ENCODE measurements around the gene PFKM.
"Not testable (repeated sequence)": the region's sequence is repeated elsewhere in the genome, so short reads cannot be mapped to it uniquely, and the experiment has no call there.

PFKM gene

DNA sequence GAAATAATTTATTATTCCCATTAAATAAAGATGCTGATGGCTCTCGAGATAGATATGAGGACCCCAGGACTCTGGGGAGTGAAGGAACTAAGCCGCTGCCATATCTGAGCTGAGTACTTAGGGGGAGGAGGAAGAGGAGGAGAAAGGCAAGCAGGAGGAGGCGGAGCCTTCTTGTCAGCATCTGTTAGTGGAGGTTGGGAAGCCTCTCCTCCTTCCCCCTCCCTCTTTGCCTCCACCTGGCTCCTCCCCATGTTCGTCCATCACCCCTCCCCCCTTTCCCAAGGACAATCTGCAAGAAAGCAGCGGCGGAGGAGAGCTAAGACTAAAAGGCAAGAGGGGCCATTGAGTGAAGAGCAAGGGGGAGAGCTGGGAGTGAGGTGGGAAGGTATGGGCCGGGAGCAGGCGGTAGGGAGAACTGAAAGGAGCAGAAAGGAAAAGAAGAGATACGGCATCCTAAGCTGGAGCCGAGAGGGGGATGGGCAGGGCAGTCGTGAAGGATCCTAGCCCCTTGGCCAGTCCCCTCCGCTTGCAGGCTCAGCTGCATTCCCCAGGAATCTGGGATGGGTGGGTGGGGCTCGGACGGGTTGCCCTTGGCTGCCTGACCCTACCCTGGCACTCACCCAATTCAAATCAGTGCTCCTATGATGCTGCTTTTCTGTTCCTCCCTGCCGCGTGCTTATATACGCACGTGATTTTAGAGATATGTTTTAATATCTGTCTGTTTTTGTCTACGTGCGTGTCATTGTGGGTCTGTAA, at the start of gene PFKM:
Gene PFKM (plus strand): TSS at position 287 of the 756 bp plus-strand sequence. CDS start 3,411 bp downstream, outside the sequence.
- DNase-seq = peak; percentile 34

DNA sequence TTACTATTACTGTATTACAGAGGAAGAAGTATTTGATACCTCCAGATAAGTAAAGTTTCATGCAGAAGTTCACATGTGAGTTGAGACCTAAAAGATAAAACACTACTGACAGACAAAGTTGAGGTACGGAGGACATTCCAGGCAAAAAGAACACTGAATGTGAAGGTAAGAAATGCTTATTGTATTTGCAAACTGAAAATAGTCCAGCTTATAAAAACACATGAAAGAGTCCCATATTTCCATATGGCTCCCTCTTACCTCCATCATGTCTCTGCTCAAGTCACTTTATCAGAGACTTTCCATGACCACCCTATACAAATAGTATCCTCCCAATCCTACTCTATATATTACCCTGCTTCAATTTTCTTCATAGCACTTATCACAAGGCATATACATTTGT, 49.1 kb upstream of the PFKM start:
- no peak for DNase-seq

DNA sequence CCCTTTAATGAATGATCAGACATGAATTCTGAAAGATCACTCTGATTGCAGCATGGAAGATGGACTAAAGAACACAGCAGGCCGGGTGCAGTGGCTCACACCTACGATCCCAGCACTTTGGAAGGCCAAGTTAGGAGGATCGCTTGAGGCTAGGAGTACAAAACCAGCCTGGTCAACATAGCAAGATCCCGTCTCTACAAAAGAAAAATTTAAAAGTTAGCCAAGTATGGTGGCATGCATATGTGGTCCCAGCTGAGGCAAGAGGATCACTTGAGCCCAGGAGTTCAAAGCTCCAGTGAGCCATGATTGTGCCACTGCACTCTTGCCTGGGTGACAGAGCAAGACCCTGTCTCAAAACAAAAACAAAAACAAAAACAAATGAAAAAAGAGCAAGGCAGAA, 48.4 kb upstream of the PFKM start:
- no peak for DNase-seq

DNA sequence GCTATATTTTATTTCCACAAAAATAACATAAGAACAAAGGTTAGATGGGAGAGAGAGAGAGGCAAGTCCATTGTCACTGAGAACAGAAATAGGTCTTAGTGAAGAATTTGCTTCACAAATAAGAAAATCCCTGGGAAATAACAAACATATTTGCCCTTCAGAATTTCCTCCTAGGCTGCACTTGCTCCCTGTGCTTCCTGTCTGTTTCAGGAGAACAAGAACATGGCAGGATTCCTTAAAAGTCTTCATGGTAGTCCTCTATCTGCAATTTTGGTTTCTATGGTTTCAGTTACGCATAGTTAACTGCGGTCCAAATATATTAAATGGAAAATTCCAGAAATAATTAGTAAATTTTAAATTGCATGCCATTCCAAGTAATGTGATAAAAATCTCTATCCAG, 47.4 kb upstream of the PFKM start:
- no peak for DNase-seq

DNA sequence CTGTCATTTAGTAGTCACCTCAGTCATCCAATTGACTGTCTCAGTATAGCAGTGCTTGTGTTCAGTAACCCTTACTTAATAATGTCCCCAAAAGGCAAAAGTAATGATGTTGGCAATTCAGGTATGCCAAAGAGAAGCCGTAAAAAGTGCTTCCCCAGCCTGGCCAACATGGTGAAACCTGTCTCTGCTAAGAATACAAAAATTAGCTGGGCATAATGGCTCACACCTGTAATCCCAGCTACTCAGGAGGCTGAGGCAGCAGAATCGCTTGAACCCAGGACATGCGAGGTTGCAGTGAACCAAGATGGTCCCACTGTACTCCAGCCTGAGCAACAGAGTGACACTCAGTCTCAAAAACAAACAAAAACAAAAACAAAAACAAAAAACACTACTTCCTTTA, 46.9 kb upstream of the PFKM start:
- no peak for DNase-seq

DNA sequence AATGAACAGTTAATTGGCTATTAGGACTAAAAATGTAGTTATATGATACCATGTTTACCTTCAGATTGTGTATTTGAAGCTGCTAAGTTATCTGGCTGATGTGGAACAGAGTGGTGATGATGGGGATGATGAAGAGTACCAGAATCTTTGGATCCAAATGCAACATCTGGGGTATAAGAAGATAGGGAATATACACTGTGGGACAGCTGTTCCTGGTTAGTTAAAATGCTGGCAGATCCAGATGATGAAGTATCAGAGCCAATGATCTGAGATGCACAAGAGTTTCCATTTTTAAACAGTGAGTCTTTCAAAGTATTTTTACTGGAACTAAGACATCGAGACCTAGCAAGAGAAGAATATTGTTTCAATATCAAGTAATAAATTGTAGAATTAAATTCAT, 44.9 kb upstream of the PFKM start:
- DNase-seq = no peak

DNA sequence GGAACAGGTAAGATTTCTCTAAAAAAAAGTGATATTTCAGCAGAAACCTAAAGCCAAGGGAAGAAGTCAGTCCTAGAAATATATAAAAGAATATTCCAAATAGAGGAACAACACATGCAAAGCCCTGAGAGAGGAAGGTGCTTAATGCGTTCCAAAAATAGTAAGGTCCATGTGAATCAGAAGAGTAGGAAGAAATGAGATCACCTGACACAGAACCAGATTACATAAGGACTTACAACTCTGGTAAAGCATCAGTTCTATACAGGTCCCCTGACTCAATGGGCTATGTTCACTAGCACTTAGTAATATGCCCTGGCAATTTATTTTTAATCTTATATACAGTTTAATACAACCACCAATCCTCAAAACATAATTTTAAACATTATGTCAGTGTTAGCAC, 43.3 kb upstream of the PFKM start:
- DNase-seq = no peak

DNA sequence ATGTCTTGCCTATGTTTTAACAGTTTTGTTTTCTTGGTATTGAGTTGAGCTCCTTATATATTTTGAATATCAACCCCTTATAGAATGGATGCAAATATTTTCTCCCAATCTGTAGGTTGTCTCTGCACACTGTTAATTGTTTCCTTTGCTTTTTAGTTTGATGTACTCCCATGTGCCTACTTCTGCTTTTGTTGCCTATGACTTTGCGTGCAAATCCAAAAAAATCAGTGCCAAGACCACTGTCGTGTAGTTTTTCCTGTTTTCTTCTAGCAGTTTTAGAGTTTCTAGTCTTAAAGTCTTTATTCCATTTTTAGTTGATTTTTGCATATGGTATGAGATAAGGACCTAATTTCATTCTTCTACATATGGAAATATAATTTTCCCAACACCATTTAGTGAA, 42.1 kb upstream of the PFKM start:
- DNase-seq = no peak

DNA sequence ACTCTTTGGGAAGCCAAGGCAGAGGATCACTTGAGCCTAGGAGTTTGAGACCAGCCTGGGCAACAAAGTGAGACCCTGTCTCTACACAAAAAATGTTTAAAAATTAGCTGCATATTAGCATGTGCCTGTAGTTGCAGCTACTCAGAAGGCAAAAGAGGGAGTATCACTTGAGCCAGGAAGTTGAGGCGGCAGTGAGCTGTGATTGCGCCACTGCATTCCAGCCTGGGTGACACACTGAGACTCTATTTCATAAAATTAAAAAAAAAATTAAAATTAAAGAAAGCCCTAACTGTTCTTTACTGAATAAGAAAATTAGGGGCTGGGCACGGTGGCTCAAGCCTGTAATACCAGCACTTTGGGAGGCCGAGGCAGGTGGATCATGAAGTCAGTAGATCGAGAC, 40.3 kb upstream of the PFKM start:
- no peak for DNase-seq

DNA sequence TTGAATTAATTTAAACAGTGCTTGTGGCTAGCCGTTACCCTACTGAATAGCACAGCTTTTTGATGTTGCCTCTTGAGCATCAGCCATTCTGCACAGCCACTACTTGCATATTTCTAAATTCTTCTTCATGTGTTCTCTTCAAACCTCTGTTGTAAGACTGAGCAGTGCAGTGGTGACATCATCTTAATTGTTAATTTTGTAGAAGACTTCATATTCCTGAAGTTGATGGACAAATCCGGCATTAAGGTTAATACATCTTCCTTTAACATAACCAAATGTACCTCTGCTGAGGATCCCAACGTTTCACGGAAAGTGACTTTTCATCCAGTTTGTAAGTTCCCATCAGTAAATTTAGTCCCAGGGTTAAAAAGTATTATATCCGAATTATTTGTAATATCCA, 38.9 kb upstream of the PFKM start:
- DNase-seq = no peak

DNA sequence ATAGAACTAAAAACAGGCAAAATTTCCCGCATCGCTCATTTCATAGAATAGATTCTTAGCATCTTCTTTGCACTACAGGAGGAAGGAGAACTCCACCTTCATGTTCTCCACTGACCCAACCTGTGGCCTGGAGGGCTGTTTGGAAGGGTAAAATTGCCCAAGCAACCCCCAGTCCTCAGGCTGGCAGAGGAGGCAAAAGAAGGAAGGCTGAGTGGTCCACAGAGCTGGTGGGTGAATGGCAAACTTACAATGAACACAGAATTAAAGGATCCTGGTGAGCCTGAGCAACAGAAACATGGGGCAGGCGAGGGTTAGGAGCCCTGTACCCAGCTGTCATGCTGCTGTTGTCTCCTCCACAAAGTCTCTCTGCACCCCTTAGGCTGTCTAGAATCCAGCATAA, 38.3 kb upstream of the PFKM start:
- no peak for DNase-seq

DNA sequence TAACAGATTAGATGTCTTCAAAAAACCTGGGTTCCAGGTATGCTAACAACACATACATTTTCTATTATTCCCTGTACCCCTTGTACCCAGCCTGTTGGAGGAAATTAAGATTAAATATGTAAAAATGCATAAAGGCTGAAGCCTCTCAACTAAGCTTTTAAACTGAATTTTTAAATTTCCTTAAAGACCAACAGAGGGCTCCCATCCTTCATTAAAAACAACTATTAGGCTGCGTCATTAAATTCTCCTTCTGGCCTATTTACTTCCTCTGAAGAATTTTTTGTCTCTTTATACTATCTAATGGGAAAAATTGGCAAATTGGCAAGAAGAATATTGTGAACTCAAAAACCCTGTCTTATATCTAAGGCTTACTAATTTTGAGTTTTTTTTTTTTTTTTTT, 35.1 kb upstream of the PFKM start:
- DNase-seq = no peak

DNA sequence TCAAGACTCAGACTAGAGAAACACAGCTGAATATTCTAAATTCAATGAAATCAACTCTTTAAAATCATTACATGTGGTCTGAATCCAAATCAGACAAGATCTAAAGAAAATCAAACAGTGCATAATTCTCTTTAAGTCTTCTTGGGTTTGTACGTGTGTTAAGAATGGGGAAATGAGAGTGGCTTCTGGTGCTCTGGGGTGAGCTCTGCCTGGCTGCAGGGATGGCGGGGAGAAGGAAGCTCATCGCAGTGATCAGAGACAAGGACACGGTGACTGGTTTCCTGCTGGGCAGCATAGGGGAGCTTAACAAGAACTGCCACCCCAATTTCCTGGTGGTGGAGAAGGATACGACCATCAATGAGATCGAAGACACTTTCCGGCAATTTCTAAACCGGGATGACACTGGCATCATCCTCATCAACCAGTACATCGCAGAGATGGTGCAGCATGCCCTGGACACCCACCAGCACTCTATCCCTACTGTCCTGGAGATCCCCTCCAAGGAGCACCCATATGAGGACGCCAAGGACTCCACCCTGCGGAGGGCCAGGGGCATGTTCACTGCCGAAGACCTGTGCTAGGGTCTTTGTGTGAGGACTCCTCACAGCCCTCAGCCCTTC, 34.2 kb upstream of the PFKM start:
- no peak for DNase-seq

DNA sequence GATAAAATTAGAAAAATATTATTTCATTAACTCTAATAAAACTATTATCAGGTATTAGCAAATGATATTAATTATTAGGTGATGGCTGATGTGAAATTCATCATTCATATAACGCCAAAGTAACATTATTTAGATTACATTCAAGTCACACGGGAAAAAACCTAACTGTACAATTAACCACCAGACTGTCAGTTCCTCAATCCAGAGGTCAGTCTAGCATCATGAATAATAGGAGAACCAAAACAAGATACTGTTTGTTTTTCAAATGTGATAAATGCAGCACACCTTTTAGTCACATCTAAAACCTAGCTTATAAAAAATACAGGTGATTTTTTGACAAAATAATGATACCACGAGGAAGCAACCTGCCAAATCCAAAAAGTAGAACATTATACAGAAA, 32.8 kb upstream of the PFKM start:
- no peak for DNase-seq

DNA sequence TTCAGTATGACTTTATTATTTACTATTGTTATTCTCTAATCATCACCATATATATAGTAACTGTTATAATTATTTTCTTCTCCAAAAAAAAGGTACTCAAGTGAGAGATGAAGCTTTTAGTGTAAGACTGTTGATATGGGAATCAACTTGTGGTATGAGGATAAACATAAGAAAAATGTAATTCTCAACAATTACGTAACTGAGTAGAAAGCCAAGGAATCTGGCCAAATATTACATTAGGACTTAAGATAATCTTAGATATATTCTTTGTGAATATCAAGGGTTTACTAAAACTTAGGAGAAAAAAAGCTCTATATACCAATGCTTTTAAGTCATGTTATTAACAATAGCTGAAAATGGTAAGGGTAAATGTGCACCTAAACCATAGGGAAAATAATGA, 26.6 kb upstream of the PFKM start:
- DNase-seq = no peak

DNA sequence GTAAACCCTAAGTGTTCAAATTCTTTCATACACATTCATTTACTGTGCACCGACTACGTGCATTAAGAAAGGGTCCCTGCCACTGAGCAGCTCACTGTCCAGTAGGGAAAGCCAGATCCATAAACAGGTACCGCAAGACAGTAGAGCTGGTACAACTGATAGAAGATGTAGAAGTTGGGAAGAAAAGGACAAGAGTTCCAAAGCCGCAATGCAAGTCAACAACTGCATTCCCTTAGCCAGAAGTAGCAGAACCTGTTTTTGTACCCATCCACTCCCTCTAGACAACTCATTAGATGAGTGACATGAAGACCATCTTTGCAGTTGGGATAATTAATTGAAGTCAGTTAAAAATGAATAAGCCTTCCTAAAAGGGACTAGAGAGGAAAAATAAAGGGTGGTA, 14.6 kb upstream of the PFKM start:
- no peak for DNase-seq

DNA sequence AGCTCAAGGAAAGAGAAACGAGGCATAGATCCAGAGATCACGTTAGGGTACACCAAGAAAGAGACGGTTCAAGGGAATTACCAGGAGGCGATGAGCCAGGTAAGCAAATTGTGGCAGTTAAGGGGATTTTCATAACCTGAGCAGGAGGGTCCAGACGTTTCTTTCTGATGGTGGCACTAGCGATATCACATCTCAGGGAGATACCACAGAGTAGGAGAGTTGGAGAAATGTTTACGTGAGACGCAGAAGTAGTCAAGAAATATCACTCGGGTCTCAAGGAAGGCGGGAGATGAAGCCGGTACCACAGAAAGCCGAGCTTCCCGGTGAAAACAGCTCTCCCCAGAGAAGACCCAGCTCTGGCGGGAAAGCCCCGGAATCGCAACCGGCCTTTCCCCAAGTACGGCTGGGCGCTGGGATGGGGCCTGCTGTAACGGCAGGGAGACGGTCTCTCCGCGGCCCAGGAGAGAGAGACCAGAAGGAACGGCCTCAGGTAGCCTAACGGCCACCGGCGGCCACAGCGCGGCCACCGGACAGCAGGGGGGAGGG, 13.8 kb upstream of the PFKM start:
- DNase-seq = no peak

DNA sequence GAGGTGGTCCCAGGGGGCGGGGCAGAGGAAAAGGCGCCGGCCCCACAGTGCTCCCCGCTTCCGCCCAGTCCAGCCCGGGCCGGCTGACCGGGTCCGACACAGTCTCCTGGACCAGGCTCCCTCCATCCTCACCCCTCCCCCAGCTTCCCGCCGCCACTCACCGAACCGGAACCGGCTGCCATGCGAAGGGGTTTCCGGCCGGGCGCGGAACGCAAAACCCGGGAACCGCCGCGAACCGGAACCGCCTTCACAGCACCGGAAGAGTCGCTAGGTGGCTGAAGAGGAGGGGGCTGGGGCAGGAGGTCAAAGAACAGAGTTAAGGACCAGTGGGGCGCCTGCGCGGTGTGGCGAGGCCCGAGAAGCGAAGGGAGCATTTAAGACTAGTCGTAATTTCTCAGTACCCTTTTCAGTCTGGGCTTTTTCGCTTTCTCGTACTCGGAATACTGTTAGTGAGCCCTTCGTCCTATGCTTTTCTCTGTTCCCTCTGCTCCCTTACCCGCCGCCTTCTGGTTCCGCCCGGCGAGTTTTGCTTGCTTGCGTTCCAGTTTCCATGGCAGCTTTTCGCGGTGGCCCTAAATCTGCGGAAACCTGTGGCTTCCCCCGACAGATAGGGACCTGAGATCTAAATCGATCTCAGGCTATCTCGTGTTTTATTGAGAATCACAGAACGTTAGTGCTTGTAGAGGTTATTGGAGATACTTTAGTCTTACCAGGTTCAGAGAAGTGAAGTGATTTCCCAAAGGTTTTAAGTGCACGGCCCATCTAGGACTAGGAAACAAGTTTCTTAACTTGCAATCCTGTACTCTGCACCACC, 13.1 kb upstream of the PFKM start, which contains the start of gene SENP1:
Gene SENP1 (minus strand): TSS at position 213 of the 814 bp plus-strand sequence. CDS start 4,607 bp downstream, outside the sequence.
- peak; percentile 86 for DNase-seq

DNA sequence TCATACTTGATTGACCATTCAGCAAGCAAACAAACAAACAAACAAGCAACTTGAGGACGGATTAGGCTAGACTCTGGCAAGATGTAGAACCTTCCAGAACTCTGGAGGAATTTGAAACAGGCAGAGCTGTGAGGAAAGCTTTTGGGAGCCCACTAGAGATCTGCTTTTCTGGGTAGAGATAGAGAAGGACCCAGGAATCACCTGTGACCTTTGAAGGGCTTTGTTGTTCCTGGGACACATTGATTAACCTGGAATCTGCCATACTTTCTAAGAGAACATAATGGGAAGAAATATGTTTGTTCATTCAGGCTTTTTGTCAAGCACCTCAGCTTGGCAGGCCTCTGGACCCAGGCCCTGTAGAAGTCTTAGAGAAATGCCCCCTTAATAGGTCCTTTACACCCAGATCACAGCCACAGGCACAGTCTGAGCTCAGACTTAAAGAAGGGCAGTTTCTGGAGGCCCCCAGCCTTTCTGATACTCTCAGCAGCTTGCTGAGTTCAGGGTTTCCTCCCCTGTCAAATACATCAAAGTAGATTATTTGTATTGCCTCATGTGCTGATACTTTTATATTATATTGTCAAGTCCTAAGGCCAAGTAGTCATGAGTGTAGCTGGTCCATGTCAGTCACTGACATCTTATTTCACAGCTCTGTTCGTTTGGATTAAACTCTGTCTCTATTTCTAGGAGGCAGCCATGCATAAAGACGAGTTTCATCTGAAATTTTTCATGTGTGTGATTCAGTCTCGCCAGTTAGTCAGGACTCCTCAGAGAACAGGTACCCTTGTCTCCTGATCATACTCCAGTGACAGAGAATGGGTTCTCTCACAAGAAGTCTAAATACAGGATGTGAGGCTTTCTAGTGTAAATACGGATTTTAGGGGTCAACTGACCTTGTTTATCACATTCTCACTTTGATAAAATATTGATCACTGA, 12.2 kb upstream of the PFKM start:
- no peak for DNase-seq

DNA sequence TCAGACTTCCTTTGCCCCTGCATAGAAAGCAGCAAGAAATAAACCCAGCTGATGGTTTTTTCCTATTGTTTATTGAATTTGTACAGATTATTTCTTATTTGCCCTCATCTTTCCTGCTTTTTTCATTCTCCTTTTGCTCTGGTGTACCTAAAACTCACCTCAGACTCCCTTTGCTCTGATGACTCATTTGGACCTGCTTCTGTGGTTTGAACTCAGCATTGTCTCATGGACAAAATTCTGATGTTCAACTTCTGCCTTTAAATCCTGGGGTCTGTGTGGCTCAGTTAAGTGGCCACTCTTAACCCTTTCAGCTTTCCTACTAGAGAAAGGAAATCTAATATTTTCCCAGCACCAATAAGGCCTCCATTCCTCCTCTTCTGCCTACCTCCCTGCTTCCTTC, 9.7 kb upstream of the PFKM start:
- no peak for DNase-seq

DNA sequence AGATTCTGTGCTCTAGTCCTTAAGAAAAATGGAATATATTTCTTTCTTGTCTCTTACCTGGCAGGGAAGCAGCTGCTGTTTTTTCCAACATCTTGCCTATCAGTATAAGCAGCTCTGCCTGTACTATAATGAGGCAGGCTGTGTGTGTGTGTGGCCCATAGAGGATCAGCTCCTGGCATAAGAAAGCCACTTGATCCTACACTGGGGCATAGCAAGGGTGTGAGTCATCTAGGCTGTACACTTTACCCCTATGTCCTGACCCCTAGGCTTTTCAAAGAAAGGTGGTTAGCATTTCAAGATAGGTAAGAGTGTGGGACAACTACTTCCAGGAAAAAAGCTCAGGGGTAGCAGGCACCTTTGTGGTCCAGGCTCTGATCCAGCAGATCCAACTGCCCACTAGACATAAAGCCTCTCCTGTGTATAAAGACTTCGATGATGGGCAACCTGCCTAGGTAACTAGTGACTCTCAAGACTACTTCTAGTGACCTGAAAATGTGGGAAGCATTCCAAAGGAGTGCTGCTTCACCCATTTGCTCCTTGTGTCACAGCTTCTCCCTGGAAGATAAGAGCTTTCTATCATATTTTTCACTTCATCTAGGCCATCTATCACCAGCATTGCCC, 8.4 kb upstream of the PFKM start:
- DNase-seq = no peak

DNA sequence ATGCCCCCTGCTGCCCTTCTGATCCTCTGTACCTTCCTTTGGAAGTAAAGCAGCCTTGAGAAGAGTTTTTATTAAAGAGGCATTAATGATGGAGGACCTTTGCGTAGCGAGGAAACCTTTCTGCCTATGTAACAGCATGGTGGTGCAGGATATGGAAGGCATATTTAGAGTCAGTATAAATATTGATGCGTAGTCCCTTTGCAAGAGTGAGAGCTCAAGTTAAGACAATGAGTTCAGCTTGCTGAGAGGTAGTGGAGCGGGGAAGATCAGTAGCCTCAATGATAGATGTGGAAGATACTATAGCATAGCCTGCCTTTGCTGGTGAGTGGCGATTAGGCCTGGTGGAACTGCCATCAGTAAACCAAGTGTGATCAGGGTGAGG, 7.9 kb upstream of the PFKM start:
- not testable (repeated sequence) for DNase-seq

All from NCI-H2029 (cell line).